ENCODE measurements around the gene GAST.

Gene GAST

GRCh38 chr17:41711669-41712400 is at the start of gene GAST:
GAST (plus strand) TSS chr17:41712331; CDS start chr17:41715437, 3,106 bp downstream.
- TF ChIP-seq CTCF (conservative IDR thresholded peaks at IDR 0.05; ENCODE audit: low read depth, low read length), result no peak
- H3K4me3 ChIP-seq (ENCODE audit: low read depth, low read length), result no peak within 1 kb of the TSS
- no peak for DNase-seq (ENCODE audit: low read depth)

- no peak for DNase-seq (ENCODE audit: low read depth)
- no peak overlapping the region for H3K4me3 ChIP-seq (ENCODE audit: low read depth, low read length)
- TF ChIP-seq CTCF (conservative IDR thresholded peaks at IDR 0.05; ENCODE audit: low read depth, low read length), result no peak
Observed at GRCh38 chr17:41663451-41664171, 48.5 kb upstream of the GAST start.

- TF ChIP-seq CTCF (conservative IDR thresholded peaks at IDR 0.05; ENCODE audit: low read depth, low read length), result no peak
- H3K4me3 ChIP-seq (ENCODE audit: low read depth, low read length), result no peak overlapping the region
- no peak for DNase-seq (ENCODE audit: low read depth)
Observed at GRCh38 chr17:41664172-41664457, 48.0 kb upstream of the GAST start.

GRCh38 chr17:41664587-41665565 is 47.3 kb upstream of the GAST start:
- no peak for DNase-seq (ENCODE audit: low read depth)
- TF ChIP-seq CTCF (conservative IDR thresholded peaks at IDR 0.05; ENCODE audit: low read depth, low read length), result no peak
- H3K4me3 ChIP-seq (ENCODE audit: low read depth, low read length), result peak overlapping the region; percentile 62

- peak; percentile 63 for TF ChIP-seq CTCF (conservative IDR thresholded peaks at IDR 0.05; ENCODE audit: low read depth, low read length)
- DNase-seq (ENCODE audit: low read depth), result peak; percentile 83
- H3K4me3 ChIP-seq (ENCODE audit: low read depth, low read length), result peak overlapping the region; percentile 62
Observed at GRCh38 chr17:41665566-41666236, 46.4 kb upstream of the GAST start.

GRCh38 chr17:41666237-41666641 is 45.9 kb upstream of the GAST start:
- no peak for TF ChIP-seq CTCF (conservative IDR thresholded peaks at IDR 0.05; ENCODE audit: low read depth, low read length)
- peak overlapping the region; percentile 62 for H3K4me3 ChIP-seq (ENCODE audit: low read depth, low read length)
- DNase-seq (ENCODE audit: low read depth), result peak; percentile 80
